HCT116 (cell line): ENCODE results near the gene SMYD4.

Experiments
- EZH2 ChIP-seq: fragments of 200-600 bp; sonication (generic); IDR thresholded peaks from 2 replicates; pipeline ENCODE4 v1.6.1; 2017; ENCODE audit warnings: antibody characterized with exemption, mixed run types
- POLR2AphosphoS5 ChIP-seq: IDR thresholded peaks from 2 replicates; pipeline ENCODE4 v1.6.1; 2011; ENCODE audit warnings: mild to moderate bottlenecking, low read depth, low read length, moderate library complexity
- RAD21 ChIP-seq: IDR thresholded peaks from 2 replicates; pipeline ENCODE4 v1.6.1; 2012; ENCODE audit warnings: low read depth, mild to moderate bottlenecking
- SIN3A ChIP-seq: IDR thresholded peaks from 2 replicates; pipeline ENCODE4 v1.6.1; 2012; ENCODE audit warnings: low read depth
- SRF ChIP-seq: IDR thresholded peaks from 2 replicates; pipeline ENCODE4 v1.6.1; 2012; ENCODE audit warnings: low read depth
- YY1 ChIP-seq: IDR thresholded peaks from 2 replicates; pipeline ENCODE4 v1.6.1; 2011; ENCODE audit warnings: low read length, low read depth, moderate library complexity, mild to moderate bottlenecking; ENCODE audit not compliant: insufficient replicate concordance; ENCODE audit errors: extremely low read depth
- ZFX ChIP-seq: fragments of 450-650 bp; IDR thresholded peaks from 2 replicates; pipeline ENCODE4 v1.6.1; 2017
- ZNF274 ChIP-seq: fragments of 200-500 bp; sonication (Bioruptor generic); IDR thresholded peaks from 2 replicates; pipeline ENCODE4 v1.6.1; 2014; ENCODE audit warnings: mild to moderate bottlenecking, low read depth, low read length, inconsistent platforms
- TF ChIP-seq, protein P1 (sequence below), 3 experiments: fragments of 200-600 bp in 1 of 3; sonication (generic) in 1 of 3; IDR thresholded peaks in 2 of 3; conservative IDR thresholded peaks in 1 of 3; 2 replicates each; pipeline ENCODE4 v1.5.1; 2012 to 2017; ENCODE audit warnings: low read depth in 2 of 3, low read length in 2 of 3, antibody characterized with exemption in 1 of 3, borderline replicate concordance in 1 of 3, control low read depth in 1 of 3, mild to moderate bottlenecking in 1 of 3, mixed read lengths in 1 of 3, mixed run types in 1 of 3, moderate library complexity in 1 of 3; ENCODE audit not compliant: insufficient read depth in 1 of 3
- TF ChIP-seq, protein P2 (sequence below): IDR thresholded peaks from 2 replicates; pipeline ENCODE4 v1.6.1; 2011; ENCODE audit warnings: mild to moderate bottlenecking, low read length, moderate library complexity; ENCODE audit not compliant: insufficient replicate concordance; ENCODE audit errors: extremely low read depth
- TF ChIP-seq, protein P3 (sequence below): IDR thresholded peaks from 2 replicates; pipeline ENCODE4 v1.6.1; 2012

DNA sequence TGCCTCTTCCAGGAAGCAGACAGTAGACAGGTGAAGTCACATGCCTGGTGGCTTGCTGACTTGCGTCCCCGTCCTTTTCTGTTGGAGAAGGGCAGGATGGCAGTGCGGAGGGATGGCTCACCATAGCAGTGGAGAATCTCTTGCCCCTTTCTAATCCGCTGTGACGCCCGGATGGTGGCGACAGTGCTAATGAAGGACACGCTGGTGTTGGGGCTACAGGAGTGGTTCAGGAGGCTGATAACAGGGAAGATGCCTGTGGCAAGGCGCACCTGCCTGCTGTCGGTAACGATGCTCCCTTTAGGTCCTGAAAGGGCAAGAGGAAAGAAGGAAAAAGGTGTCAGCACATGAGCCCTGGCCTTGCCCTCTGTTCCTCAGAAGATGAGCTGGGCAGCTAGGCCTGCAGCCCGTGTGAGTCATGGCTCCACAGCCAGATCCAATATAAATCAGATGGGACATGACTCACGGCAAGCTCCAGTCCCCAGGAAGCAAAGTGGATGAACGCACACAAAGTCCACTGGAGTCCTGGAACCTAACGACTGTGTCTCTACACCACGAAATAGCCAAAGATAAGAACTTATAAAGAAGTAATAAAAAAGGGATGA is 42.3 kb downstream of the SMYD4 start:
- TF ChIP-seq, protein P1, sequence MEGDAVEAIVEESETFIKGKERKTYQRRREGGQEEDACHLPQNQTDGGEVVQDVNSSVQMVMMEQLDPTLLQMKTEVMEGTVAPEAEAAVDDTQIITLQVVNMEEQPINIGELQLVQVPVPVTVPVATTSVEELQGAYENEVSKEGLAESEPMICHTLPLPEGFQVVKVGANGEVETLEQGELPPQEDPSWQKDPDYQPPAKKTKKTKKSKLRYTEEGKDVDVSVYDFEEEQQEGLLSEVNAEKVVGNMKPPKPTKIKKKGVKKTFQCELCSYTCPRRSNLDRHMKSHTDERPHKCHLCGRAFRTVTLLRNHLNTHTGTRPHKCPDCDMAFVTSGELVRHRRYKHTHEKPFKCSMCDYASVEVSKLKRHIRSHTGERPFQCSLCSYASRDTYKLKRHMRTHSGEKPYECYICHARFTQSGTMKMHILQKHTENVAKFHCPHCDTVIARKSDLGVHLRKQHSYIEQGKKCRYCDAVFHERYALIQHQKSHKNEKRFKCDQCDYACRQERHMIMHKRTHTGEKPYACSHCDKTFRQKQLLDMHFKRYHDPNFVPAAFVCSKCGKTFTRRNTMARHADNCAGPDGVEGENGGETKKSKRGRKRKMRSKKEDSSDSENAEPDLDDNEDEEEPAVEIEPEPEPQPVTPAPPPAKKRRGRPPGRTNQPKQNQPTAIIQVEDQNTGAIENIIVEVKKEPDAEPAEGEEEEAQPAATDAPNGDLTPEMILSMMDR (IDR thresholded peaks at IDR 0.05 in 2 of 3, conservative IDR thresholded peaks at IDR 0.05 in 1 of 3; ENCODE audit: borderline replicate concordance in 1 of 3, insufficient read depth in 1 of 3, low read depth in 2 of 3, low read length in 2 of 3): no peak
- TF ChIP-seq, protein P2, sequence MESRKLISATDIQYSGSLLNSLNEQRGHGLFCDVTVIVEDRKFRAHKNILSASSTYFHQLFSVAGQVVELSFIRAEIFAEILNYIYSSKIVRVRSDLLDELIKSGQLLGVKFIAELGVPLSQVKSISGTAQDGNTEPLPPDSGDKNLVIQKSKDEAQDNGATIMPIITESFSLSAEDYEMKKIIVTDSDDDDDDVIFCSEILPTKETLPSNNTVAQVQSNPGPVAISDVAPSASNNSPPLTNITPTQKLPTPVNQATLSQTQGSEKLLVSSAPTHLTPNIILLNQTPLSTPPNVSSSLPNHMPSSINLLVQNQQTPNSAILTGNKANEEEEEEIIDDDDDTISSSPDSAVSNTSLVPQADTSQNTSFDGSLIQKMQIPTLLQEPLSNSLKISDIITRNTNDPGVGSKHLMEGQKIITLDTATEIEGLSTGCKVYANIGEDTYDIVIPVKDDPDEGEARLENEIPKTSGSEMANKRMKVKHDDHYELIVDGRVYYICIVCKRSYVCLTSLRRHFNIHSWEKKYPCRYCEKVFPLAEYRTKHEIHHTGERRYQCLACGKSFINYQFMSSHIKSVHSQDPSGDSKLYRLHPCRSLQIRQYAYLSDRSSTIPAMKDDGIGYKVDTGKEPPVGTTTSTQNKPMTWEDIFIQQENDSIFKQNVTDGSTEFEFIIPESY: no peak
- no peak for TF ChIP-seq ZNF274
- TF ChIP-seq SRF: no peak
- no peak for TF ChIP-seq POLR2AphosphoS5
- TF ChIP-seq RAD21: 0 out of 2 replicates have a peak, but pooled peaks have one; percentile 18
- TF ChIP-seq YY1: peak; percentile 24
- no peak for TF ChIP-seq ZFX
- TF ChIP-seq EZH2: no peak
- TF ChIP-seq, protein P3, sequence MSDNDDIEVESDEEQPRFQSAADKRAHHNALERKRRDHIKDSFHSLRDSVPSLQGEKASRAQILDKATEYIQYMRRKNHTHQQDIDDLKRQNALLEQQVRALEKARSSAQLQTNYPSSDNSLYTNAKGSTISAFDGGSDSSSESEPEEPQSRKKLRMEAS: peak; percentile 31; the same call in 1 of the 2 replicates
- TF ChIP-seq SIN3A: no peak
